GM08714 (cell line): Measurements from ENCODE around the gene INSM1.

Experiments
- H3K4me3 ChIP-seq: fragments of 200-500 bp; sonication (Bioruptor generic); 2 replicates; pipeline ENCODE4 v1.5.1; 2014; ENCODE audit warnings: mild to moderate bottlenecking, low read length, inconsistent platforms
- ZNF274 ChIP-seq: IDR thresholded peaks from 2 replicates; pipeline ENCODE4 v1.6.1; 2012; ENCODE audit warnings: mild to moderate bottlenecking, low read depth, low read length

Gene INSM1

GRCh38 chr20:20366876-20367574 is 879 bp upstream of the INSM1 start:
- TF ChIP-seq ZNF274 = no peak
- no peak overlapping the region for H3K4me3 ChIP-seq

GRCh38 chr20:20368418-20369249 is 730 bp downstream of the INSM1 start:
- H3K4me3 ChIP-seq = peak overlapping the region; percentile 51
- TF ChIP-seq ZNF274 = no peak

- H3K4me3 ChIP-seq = peak overlapping the region; percentile 51; the same call in 1 of the 2 replicates
- no peak for TF ChIP-seq ZNF274
These were observed 1.6 kb downstream of the INSM1 start for GRCh38 chr20:20369250-20370093.

- no peak overlapping the region for H3K4me3 ChIP-seq
- no peak for TF ChIP-seq ZNF274
These were observed 2.2 kb downstream of the INSM1 start for GRCh38 chr20:20370094-20370575.

- TF ChIP-seq ZNF274 = no peak
- H3K4me3 ChIP-seq = no peak overlapping the region
These were observed 3.2 kb downstream of the INSM1 start for GRCh38 chr20:20371083-20371482.

- H3K4me3 ChIP-seq = no peak overlapping the region
- no peak for TF ChIP-seq ZNF274
These were observed 3.8 kb downstream of the INSM1 start for GRCh38 chr20:20371681-20372080.

- TF ChIP-seq ZNF274 = no peak
- H3K4me3 ChIP-seq = no peak overlapping the region
These were observed 5.2 kb downstream of the INSM1 start for GRCh38 chr20:20373091-20373571.

- no peak for TF ChIP-seq ZNF274
- H3K4me3 ChIP-seq = no peak overlapping the region
These were observed 8.0 kb downstream of the INSM1 start for GRCh38 chr20:20375862-20376261.

GRCh38 chr20:20386192-20386591 is 18.3 kb downstream of the INSM1 start:
- H3K4me3 ChIP-seq = no peak overlapping the region
- no peak for TF ChIP-seq ZNF274

- no peak overlapping the region for H3K4me3 ChIP-seq
- no peak for TF ChIP-seq ZNF274
These were observed 22.5 kb downstream of the INSM1 start for GRCh38 chr20:20390393-20390792.

- no peak overlapping the region for H3K4me3 ChIP-seq
- no peak for TF ChIP-seq ZNF274
These were observed 23.2 kb downstream of the INSM1 start for GRCh38 chr20:20391115-20391514.

- TF ChIP-seq ZNF274 = no peak
These were observed 23.9 kb downstream of the INSM1 start for GRCh38 chr20:20391766-20392165.

GRCh38 chr20:20393207-20394120 is 25.6 kb downstream of the INSM1 start:
- no peak for TF ChIP-seq ZNF274
- H3K4me3 ChIP-seq = no peak overlapping the region

More at GRCh38 chr20:20391766-20392165, 23.9 kb downstream of the INSM1 start:
- no peak overlapping the region for H3K4me3 ChIP-seq
